OCI-M2 (cell line): ENCODE data around the gene CFAP57.

ENCODE experiments used
- DNase-seq: peaks from one replicate; lab custom pipeline; 2025; ENCODE audit not compliant: unreplicated experiment; lab: John Stamatoyannopoulos, UW

CFAP57 gene

DNA sequence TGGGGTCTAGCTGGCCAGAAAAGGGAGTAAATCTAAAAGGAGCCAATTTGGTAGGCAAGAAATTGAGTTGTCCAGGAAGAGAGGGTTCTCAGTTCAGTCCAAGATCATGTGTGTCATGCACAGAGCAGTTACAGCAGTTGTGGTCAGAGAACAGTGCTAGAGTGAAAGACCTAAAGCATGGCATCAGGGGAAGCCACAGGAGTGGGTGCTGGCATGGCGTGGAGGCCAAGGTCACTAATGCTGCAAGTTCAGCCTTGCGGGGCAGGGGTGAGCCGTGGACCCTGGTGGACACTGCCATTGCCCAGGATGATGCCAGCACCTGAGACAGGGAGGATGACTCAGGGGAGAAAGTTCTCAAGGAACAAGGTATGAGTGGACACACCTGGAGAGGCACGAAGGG lies 81.0 kb downstream of the CFAP57 start:
- no peak for DNase-seq

DNA sequence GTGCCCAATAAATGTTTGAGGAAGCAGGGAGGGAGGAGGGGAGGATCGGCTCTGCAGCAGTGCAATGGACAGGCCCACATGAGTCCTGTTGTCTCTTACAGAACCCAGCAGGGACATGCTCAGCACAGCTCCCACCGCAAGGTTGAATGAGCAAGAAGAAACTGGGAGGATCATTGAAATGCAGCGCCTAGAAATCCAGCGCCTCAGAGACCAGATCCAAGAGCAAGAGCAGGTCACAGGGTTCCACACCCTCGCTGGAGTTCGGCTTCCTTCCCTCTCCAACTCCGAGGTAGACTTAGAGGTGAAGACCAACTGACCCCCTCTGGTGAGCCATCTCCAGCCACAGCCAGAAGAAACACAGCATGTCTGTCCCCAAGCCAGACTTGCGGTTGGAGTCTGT lies 81.7 kb downstream of the CFAP57 start:
- no peak for DNase-seq

DNA sequence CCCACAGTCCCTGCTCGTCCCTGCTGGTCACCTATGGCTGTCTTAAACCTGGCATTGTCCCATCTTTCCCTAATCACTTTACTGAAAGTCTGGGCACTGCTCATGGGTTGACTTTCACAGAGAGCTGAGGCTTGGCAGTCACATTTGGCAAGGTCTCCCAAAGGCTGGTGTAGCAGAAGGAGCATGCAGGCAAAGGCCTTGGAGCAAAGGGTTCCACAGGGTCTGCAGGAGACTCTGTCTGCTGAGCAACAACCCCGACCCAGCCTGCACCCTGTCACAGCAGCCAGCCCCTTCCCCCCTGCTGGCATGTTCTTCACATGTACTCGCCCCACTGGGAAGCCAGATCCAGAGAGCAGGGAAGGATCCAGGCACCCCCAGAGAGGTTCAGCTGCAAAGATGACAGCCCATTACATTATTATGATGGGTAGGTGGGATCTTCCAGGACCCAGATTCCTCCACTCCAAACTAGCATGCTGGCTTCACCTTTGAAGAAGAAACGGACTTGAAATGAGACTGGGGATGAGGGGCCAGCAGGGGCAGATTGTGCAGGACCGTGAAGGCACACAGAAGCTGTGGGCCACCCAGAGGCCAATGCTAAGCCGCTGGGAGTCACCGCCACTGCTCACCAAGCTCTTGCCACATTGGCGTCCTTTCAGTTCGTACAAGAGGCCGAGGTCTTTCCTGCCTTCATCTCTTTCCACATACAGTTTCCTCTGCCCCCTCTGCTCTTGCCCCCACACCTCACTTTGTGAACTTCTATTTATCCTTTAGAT lies 83.5 kb downstream of the CFAP57 start:
- no peak for DNase-seq

DNA sequence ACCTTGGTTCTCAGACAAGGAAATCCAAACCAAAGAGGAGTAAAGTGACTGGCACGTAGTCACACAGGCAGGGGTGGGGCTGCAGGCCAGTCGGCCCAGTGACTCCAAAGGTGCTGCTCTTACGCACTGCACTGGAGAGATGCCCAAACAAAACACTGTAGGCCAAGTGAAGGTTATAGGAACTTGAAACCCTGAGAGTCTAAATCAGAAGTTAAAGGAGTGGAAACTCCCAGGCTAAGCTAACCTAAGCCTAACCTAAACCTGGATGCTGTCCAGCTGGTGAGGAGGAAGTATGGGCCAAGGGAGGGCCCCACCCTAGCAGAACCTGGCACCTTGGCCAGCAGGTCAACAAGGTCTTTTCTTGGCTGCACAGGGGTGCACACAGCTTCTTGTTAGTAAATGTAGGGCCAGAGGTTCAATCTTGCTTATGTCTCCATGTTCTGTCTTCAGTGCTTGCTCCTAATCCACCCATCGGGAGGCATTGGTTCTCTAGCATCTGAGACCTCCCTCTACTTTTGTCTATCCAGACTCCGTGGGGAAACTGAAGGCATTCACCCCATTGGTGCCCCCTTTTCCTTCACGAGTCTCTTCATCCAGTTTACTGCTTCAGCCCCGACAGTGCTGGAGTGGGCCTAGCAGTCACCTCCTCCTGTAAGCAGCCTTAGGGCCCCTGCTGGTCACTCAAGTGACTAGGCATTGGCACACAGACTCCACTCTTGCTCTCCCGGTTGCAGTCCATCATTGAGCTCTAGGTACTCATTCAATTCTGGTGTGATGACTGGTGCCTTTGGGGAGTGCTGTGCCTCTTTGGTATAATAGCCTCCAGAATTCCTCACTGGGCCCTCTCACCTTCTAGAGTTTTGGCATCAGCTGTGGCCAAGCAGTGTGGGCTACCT lies 84.8 kb downstream of the CFAP57 start:
- DNase-seq, result no peak

DNA sequence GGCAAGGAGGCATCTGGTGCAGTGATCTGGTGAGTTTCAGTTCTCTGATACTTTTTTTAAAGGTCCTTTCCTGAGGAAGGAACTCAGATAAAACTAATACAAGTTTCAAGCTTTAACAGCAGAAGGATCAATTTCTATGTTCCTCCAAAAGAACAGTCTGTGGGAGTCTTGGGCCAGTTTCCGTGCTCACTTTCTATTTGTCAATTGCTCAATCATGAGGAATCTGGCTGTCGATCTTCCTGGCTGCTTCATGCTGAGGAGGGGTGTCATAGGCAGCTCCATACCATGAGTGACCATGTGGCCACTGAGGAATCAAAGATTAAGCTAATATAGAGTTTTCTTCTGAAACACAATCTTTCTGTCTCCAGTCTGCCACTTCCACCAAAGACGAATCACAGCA lies 86.2 kb downstream of the CFAP57 start:
- no peak for DNase-seq

DNA sequence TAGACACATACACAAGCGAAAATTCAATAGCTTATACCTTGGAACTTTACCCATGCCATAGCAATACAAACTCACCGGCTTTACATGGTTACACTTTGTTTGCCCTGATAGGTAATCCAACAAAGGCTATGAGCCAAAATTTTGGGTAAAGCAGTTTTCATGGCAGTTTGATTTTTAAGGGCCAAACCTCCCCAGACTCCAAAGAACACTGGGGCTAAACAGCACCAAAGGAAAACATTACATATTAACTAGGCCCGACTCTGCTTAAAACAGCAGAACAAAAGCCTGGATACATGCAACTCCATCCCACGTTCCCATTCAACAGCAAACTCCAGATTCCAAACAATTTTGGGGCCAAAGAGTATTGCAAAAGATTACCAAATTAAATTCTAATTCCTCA lies 93.3 kb downstream of the CFAP57 start:
- no peak for DNase-seq

DNA sequence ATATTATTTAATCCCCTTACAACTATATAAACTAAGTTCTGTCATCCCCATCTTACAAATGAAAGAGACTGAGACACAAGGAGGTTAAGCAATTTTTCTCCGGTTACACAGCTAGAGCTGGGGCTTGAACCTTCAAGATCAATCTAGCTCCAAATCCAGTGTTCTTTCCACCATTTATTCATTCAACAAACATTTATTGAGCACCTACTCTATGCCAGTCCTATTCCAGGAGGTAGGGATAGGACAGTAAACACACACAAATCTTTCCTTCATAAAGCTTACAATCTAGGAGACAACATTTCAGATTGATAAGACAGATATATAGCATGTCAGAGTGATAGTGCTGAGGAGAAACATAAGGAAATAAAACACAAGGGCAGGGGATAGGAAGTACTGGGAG lies 94.8 kb downstream of the CFAP57 start:
- no peak for DNase-seq

DNA sequence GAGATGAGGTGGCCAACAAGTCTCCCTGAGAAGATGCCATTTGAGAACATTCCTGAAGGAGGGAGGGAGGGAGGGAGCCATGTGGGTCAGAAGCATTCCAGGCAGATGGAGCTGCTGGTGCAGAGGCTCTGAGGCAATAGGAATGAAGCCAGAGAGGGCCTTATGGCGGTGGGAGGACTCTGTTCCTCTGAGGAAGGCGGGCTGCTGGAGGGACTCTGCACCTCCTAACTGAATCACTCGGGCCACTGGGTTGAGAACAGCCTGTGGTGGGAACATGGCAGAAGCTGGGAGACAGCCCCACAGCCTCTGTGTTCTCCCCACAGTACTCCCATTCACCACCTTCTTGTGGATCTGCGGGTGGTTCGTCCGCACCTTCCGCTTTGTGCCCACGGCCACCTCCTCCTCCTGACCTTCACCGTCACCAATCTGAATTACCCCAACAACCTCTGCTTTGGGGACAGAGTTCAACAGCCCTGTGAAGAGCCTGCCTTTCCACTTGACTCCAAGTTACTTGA lies 95.2 kb downstream of the CFAP57 start:
- DNase-seq, result no peak

DNA sequence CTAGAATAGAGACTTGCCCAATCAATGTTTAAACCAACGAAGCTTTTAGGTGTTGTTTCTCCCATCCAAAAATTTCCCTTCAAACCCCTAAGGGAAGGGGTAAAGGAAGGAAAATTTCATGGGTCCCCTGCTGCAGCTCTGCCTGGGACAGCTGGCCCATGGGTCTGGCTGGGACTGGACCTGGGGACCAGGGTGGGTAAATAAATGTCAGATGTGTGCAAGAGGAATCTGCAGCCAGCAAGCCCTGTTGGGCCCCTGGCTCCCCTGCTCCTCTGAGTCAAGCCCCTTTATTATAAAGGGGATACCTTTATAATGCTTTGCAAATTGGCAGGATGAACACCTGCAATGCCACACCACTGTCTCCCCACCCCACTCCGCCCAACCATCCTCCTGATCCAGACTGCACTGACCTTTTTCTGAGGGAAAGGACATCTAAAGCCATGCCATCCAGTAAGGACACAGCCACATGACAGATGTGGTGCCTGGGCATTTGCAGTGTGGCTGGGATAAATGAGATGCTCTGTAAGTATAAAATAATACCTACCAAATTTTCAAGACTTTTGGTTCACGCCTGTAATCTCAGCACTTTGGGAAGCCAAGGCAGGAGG lies 95.8 kb downstream of the CFAP57 start:
- no peak for DNase-seq

DNA sequence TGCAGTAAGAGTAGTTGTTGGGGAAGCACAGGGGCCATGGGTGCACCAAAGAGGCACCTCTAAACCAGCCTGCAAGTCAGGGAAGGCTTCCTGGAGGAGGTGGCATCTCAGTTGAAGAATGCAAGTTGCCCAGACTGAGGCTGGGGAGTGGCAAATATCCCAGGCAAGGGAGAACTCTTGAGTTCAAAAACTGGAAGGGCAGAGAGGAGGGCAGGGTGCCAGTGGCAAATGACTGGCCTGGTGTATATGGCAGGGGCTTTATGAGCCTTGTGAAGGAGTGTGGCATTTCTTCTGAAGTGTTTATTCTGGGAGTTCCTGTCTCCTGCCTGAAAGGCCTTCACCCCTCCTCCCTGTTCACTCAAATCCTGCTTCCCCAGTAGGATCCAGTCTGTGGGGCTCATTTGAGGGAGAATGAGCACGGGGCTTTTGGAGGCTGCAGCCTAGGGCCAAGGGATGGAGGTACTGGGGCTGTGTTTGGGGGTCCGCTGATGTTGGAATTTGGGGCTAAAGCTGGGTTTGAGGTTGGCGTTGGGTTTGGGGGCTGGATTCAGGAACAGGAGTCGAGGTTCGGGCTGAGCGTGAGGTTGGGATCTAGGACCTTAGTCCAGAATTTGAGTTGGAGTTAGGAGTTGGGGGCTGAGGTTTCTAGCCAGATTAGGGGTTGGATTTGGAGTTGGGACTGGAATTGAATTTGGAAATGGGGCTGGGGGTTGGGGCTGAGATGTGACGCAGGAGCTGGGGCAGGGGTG lies 97.7 kb downstream of the CFAP57 start, which contains the start of gene TMEM125:
Gene TMEM125, plus strand, starts transcription at position 357 of the 749 bp plus-strand sequence. CDS start 2,740 bp downstream, outside the sequence.
- no peak for DNase-seq

DNA sequence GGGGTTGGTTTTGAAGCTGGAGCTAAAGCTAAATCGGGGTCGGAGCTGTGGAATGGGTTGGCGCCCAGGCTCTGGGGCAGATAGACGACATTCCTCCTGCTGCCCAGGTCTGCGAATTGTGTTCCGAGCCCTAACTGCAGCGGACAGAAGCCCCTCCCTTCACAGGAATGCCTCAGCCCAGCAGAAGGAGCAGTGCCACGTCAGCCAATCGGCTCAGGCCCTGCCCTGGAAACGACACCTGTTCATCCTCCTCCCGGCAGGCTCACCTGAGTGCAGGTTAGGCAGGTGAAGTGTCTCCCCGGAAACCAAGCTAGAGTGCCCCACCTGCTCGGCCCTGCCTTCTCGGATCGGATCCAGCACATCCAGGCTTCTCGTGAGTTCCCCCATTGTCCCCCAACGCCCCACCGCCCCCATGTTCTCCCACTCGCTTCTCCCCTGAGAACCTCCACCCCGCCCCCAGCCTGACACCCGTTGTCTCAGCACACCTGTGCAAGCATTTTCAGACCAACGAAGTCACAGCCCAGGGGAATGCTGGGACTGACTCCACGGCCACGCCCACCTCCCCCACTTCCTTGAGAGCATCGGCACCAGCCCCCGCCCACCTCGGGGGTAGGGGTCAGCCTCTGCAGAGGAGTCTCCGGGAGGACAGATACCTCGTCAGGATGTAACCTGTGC lies 98.4 kb downstream of the CFAP57 start:
- no peak for DNase-seq

DNA sequence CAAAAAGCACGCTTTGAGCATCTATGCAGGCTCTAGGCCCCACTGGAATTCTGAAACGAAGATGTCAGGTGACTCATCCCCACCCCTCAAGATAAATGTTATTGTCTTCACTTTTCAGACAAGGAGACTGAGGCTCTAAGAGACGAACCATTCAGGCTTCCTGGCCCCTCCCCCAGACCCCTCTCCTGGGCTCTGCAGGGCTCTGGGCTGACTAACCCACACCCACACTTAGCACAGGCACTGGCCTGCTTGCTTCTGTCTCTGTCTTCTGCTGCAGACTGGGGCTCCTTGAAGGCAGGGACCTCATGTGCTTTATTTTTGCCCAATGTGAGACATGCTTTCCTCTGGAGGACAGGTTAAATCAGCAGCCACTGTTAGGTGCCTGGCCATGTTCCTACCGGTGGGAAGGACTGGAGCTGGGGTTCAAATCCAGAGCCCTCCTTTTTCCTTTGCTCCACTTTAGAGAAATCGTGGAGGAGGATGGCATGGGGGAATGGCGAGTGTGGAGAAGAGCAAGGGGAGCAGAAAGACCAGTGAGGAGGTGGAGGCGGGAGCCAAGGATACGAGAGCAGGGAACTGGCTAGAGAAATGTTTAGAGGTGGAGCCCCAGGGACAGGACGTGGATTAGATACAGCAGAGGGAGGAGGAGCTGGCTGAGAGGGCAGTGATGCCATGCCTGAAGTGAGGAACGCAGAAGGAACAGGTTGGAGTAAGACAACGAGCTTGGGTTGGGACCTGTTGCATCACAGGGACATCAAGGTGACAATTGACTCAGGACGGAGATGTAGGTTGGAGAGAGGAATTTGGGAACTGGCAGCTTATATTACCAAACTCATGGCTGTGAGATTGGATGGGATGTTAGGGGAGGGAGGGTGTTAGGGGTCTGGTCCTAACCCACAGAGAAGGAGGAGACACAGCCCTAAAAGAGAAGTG lies 99.3 kb downstream of the CFAP57 start:
- no peak for DNase-seq

DNA sequence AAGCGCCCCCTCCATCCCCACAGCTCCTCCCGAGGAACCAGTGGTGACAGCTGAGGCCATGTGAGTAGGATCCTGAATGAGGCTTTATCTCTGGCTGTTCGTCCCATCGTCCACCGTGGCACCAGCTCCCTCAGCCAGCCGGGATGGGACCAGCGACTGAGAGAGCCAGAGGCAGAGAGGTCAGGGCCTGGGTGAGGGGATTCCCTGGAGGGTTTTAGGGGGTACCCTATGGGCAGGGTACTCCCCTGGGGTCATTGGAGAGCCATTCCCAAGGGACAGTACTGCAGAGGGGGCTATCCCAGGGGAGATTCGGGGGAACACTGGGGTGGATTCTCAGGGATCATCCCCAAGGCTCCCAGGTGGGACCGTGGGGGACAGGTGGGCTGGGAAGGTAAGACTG lies 100.0 kb downstream of the CFAP57 start:
- DNase-seq, result no peak

DNA sequence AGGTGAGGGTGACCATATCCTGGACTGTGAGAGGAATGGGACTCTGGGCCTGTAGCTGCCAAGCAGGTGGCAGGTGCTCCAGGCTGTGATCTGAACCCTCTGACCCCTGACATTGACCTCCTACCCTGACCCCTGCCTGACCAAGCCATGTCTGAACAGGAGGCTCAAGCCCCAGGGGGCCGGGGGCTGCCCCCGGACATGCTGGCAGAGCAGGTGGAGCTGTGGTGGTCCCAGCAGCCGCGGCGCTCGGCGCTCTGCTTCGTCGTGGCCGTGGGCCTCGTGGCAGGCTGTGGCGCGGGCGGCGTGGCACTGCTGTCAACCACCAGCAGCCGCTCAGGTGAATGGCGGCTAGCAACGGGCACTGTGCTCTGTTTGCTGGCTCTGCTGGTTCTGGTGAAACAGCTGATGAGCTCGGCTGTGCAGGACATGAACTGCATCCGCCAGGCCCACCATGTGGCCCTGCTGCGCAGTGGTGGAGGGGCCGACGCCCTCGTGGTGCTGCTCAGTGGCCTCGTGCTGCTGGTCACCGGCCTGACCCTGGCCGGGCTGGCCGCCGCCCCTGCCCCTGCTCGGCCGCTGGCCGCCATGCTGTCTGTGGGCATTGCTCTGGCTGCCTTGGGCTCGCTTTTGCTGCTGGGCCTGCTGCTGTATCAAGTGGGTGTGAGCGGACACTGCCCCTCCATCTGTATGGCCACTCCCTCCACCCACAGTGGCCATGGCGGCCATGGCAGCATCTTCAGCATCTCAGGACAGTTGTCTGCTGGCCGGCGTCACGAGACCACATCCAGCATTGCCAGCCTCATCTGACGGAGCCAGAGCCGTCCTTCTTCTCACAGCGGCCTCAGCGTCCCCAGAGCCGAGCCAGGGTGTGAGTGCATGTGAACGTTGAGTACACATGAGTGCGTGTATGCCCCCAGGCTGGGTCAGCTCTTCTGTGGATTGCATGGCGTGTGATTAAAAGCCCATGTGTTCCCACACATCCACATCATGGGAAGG lies 100.7 kb downstream of the CFAP57 start:
- DNase-seq, result no peak

DNA sequence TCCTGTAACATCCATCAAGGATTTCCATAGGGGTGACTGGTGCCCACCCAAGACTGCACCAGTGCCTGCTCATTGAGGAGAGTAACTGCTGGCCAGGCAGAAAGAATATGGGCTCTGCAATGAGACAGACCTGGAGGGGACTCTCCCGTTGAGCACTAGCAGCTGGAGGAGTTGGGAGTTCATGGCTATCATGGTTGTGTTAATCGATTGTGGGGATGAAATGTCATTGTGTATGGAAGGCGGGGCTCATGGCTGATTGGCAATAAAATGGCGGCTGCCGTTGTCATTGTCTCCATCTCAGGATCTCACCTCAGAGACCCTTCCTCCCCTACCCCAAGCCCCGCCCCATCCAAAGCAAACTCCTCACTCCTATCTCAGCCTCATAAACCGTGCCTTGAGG lies 101.6 kb downstream of the CFAP57 start:
- DNase-seq, result no peak

DNA sequence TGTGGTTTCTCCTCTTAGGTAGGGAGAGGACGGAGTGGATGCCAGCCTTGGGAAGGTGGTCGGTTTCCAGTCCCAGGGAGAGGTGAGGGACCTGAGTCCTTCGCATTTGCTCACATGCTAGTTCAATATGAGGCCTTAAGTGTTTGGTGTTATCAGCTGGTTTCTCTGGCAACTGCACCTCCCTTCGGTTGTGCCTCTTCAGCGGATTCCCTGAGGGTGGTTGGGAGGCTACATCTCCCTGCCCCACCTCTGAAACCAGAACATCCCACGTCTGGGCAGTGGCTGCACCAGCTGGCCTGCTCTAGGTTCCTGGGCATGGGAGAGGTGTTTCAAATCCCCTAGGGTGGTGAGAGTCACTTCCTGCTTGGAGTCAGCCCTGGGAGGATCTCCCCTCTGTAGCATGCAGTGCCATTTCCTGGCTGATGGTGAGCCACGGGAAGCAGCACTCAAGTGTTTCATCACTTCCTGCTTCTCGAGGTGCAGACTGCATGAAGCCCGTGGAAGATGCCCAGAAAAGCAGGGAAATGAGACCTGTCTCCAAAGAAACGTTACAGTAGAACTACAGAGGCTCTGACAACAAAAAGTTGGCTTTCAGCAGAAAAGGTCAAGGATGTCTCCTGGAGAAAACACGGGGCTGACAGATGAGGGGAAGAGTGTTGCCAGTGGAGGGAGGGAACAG lies 102.1 kb downstream of the CFAP57 start:
- DNase-seq, result no peak

DNA sequence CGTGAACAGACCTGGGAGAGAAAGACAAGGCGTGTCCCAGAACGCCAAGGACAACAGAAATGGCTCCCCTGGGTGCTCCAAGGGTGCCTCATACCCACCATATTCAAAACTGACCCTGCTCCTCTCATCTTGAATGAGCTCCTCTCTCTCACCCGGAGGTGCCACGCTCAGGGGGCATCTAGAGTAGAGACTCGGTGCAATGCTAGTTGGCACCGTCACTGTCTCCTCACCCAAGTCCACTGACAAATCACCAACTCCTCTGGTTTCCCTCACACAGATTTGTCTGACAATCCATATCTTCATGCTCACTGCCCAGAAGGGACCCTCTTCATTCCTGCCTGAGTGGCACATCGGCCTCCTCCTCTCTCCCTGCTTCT lies 102.7 kb downstream of the CFAP57 start:
- no peak for DNase-seq
